ENCODE measurements around the gene CPNE5. TPM values are rescaled to one million over a fixed set of nuclear protein-coding genes. Genes with fewer than 3 reads are reported as not detected.

Gene CPNE5
- total RNA-seq, 1 donor from 2014 or later, result 2.7 TPM

Other genes with a start within 250 kb of the CPNE5 start
- gene SRSF3, start 245.1 kb downstream of the CPNE5 start, total RNA-seq, result 393 and 412 TPM in 2 replicates
- 250 and 260 TPM in 2 replicates for gene CDKN1A, start 160.7 kb downstream of the CPNE5 start, total RNA-seq
- 0.12 and 0.20 TPM in 2 replicates for gene RAB44, start 141.6 kb downstream of the CPNE5 start, total RNA-seq
- gene PPIL1, start 35.4 kb upstream of the CPNE5 start, total RNA-seq, result 34.7 and 36.3 TPM in 2 replicates
- 53.9 and 54.2 TPM in 2 replicates for gene C6orf89, start 46.5 kb upstream of the CPNE5 start, total RNA-seq
- 2.5 and 4.6 TPM in 2 replicates for gene PI16, start 115.3 kb upstream of the CPNE5 start, total RNA-seq
- gene MTCH1, start 146.8 kb upstream of the CPNE5 start, total RNA-seq, result 128 and 132 TPM in 2 replicates
- gene FGD2, start 166.2 kb upstream of the CPNE5 start, total RNA-seq, result 5.6 and 7.6 TPM in 2 replicates